Testis (tissue), 3 donors: ENCODE results near the gene TCF4. TPM values are rescaled to one million over a fixed set of nuclear protein-coding genes. Genes with fewer than 3 reads are reported as not detected.

Experiments
- DNase-seq: peaks from one replicate; pipeline ENCODE4 v3.0.0-alpha.2; 2019
- H3K27ac ChIP-seq, 2 donors: fragments of 200-600 bp; sonication (generic); one replicate each; pipeline ENCODE4 v1.5.1; 2019
- H3K27me3 ChIP-seq: fragments of 200-600 bp; sonication (generic); one replicate; pipeline ENCODE4 v1.5.1; 2019
- H3K36me3 ChIP-seq: fragments of 200-600 bp; sonication (generic); one replicate; pipeline ENCODE4 v1.5.1; 2017; ENCODE audit warnings: low read depth; ENCODE audit errors: missing control alignments
- H3K4me1 ChIP-seq: fragments of 200-600 bp; sonication (generic); one replicate; pipeline ENCODE4 v1.5.1; 2019
- H3K4me3 ChIP-seq, 2 donors: fragments of 200-600 bp; sonication (generic); one replicate each; pipeline ENCODE4 v1.5.1; 2017 to 2019
- H3K9me3 ChIP-seq: fragments of 200-600 bp; sonication (generic); one replicate; pipeline ENCODE4 v1.5.1; 2017
- CTCF ChIP-seq, 3 experiments: fragments of 450-650 bp in 2 of 3; fragments of 200-600 bp in 1 of 3; sonication (generic) in 1 of 3; IDR thresholded peaks; one replicate each; pipeline ENCODE4 v1.5.1; 2016 to 2019; ENCODE audit warnings: antibody characterized with exemption in 3 of 3, mild to moderate bottlenecking in 2 of 3, moderate library complexity in 1 of 3
- POLR2A ChIP-seq: fragments of 450-650 bp; IDR thresholded peaks from one replicate; pipeline ENCODE4 v1.6.1; 2017; ENCODE audit warnings: antibody characterized with exemption, mild to moderate bottlenecking, moderate library complexity
- WGBS, 2 donors: methylation state at CpG; one replicate each; pipeline ENCODE4 v1.1.5; 2018; 5-methylcytosine and 5-hydroxymethylcytosine counted together
- intact Hi-C: fragments of 100-400 bp; cut with DNase I; formaldehyde crosslinking; loops from one replicate; pipeline ENCODE4 v1.15.1; 2023; ENCODE audit warnings: low total_unique reads
- polyA plus RNA-seq: library from polyadenylated mRNA; stranded (reverse); fragments of 350-450 nt; fragmentation: Illumina TruSeq; extraction: RNeasy Lipid Tissue Mini Kit (QIAGEN cat#74804); gene quantifications from one replicate; pipeline ENCODE4 v1.2.3, GENCODE V29; 2014; ENCODE audit warnings: low read depth, low replicate concordance; ENCODE audit not compliant: insufficient read depth
- total RNA-seq, 2 donors: library from RNA; depleted of rRNA; stranded (reverse); fragments of >200 nt; gene quantifications; one replicate each; pipeline ENCODE4 v1.2.3, GENCODE V29; 2016

The TCF4 gene
- total and polyA plus RNA-seq, 3 donors from 2014 or later, result 50.8 to 122 (median 110) TPM

GRCh38 chr18:55240978-55241377 lies 347.0 kb downstream of the TCF4 start:
- DNase-seq, result no peak
- WGBS, 2 donors, result 89 to 92% methylated on average over 5 of the region's 5 CpGs
- no peak overlapping the region for H3K4me3 ChIP-seq
- no peaks in the 10 kb centered on the region for H3K36me3 ChIP-seq
- intact Hi-C loops, result no loop called here
- no peaks in the 10 kb centered on the region for H3K27me3 ChIP-seq
- TF ChIP-seq POLR2A (no peak), CTCF (IDR thresholded peaks at IDR 0.05) (no peak)
- peaks cover 13% of the 10 kb centered on the region for H3K4me1 ChIP-seq
- no peak overlapping the region for H3K27ac ChIP-seq
- no peaks in the 10 kb centered on the region for H3K9me3 ChIP-seq

DNA sequence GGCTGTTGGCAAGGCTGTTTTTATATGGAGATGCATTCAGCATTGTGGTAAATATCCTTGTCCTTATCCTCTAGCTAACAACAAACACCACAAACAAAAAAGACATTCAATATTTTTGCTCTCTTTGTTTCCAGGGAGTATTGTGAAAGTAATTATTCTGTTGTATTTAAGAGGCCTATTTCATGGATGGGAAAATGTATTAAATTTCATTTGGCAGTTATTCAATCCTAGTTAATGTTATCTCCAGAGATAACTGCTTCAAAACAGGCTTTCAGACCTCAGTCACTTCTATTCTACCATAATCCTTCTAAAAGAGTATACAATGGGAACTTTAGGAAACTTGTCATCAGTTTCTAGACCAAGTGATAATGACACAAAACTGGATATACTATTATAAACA lies 348.3 kb downstream of the TCF4 start:
- TF ChIP-seq POLR2A (no peak), CTCF (IDR thresholded peaks at IDR 0.05) (no peak)
- intact Hi-C loops, result no loop called here
- no peak for DNase-seq
- Histone ChIP-seq H3K27ac (no peak overlapping the region), H3K36me3 (no peaks in the 10 kb centered on the region), H3K4me1 (peaks cover 17% of the 10 kb centered on the region), H3K27me3 (no peaks in the 10 kb centered on the region), H3K4me3 (no peak overlapping the region), H3K9me3 (no peaks in the 10 kb centered on the region)

- TF ChIP-seq CTCF (IDR thresholded peaks at IDR 0.05) (no peak), POLR2A (no peak)
- no peak overlapping the region for H3K4me3 ChIP-seq
- no peaks in the 10 kb centered on the region for H3K9me3 ChIP-seq
- WGBS, 2 donors, result 93 to 95% methylated on average over 3 of the region's 3 CpGs
- no peak for DNase-seq
- H3K4me1 ChIP-seq, result peaks cover 12% of the 10 kb centered on the region
- H3K27ac ChIP-seq, result no peak overlapping the region
- intact Hi-C loops, result no loop called here
- no peaks in the 10 kb centered on the region for H3K36me3 ChIP-seq
- H3K27me3 ChIP-seq, result no peaks in the 10 kb centered on the region
Observed at GRCh38 chr18:55237660-55238059, 350.3 kb downstream of the TCF4 start.

DNA sequence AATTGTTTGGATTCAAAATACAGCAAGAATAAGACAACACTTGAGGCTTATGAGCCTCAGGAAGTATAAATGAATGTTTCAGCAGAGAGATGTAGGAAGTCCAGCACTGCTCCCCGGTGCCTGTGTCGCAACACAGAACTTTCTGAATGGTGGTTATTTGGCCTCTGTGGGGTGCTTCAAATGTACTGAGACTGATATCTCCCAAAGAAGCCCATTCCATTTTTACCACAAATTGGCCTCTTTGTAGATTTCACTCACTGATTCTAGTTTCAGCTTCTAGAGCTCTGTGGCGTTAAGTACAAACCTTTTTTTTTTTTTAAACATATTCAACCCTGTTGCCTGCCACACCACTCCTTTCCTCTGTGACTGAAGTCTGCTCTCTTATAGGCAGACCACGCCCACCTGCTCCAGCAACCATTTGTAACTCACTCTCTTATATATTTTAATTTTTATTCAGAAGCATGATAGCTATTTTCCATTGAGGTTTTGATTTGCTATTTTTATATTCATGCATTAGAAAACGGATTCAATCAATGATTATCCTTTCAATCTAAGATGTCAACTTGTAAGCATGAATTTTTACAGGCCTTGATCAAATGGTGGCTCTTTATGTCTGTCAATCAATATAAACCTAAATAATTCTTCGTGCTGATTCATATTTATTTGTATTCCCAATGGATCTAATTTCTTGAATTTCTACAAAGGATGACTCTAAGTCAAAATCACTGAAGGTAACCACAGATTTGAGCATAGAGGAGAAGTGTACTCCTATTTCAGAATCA lies 351.7 kb downstream of the TCF4 start:
- Histone ChIP-seq H3K9me3 (no peaks in the 10 kb centered on the region), H3K27ac (no peak overlapping the region), H3K4me3 (no peak overlapping the region), H3K27me3 (no peaks in the 10 kb centered on the region), H3K36me3 (no peaks in the 10 kb centered on the region), H3K4me1 (peaks cover 12% of the 10 kb centered on the region)
- DNase-seq, result no peak
- WGBS, 2 donors, result 88 to 92% methylated on average over 6 of the region's 6 CpGs
- intact Hi-C loops, result no loop called here
- TF ChIP-seq POLR2A, result no peak
- no peak for TF ChIP-seq CTCF (IDR thresholded peaks at IDR 0.05)

- 70 to 77% methylated on average over 3 of the region's 3 CpGs for WGBS, 2 donors
- H3K36me3 ChIP-seq, result no peaks in the 10 kb centered on the region
- H3K27ac ChIP-seq, result no peak overlapping the region
- H3K27me3 ChIP-seq, result no peaks in the 10 kb centered on the region
- H3K4me1 ChIP-seq, result peaks cover 9% of the 10 kb centered on the region
- no peak for DNase-seq
- TF ChIP-seq POLR2A, result no peak
- no peak for TF ChIP-seq CTCF (IDR thresholded peaks at IDR 0.05)
- no peak overlapping the region for H3K4me3 ChIP-seq
- no peaks in the 10 kb centered on the region for H3K9me3 ChIP-seq
- intact Hi-C loops, result no loop called here
Observed at GRCh38 chr18:55235094-55235461, 352.9 kb downstream of the TCF4 start.
